HS-5 (cell line): ENCODE measurements around the gene TRIM38.
"Not testable (repeated sequence)": the region's sequence is repeated elsewhere in the genome, so short reads cannot be mapped to it uniquely, and the experiment has no call there.

Experiments used
- DNase-seq: peaks from one replicate; pipeline ENCODE4 v3.0.0-alpha.2; 2012; ENCODE audit warnings: low read depth

The TRIM38 gene

DNA sequence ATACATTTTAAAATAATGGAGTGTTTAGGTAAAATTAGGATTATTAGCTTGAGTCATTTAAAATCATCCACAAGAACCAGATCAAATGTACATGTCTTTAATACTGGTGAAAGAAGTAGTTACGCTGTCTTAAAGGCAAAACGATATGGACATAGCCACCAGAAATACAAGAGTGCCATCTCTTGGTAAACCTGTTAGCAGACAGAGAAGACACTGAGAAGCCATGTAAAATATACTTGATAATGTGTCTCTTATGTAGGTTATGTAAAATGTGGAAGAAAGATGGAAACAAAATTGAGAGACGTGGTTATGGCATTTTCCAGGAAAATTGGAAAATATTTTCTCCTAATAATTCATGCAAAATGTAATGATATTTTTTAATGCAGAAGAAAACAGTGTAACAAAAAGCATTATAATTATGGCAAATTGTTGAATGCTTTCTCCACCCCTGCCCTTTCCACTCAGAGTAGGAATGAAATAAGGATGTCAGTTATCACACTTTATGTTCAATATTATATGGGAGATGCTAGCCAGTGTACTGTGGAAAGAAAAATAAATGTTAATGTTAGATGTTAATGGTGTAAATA lies 19.9 kb upstream of the TRIM38 start:
- no peak for DNase-seq

- no peak for DNase-seq
Observed at GRCh38 chr6:25943887-25944286, 18.7 kb upstream of the TRIM38 start.

GRCh38 chr6:25944688-25945574 lies 17.7 kb upstream of the TRIM38 start:
- DNase-seq: no peak

DNA sequence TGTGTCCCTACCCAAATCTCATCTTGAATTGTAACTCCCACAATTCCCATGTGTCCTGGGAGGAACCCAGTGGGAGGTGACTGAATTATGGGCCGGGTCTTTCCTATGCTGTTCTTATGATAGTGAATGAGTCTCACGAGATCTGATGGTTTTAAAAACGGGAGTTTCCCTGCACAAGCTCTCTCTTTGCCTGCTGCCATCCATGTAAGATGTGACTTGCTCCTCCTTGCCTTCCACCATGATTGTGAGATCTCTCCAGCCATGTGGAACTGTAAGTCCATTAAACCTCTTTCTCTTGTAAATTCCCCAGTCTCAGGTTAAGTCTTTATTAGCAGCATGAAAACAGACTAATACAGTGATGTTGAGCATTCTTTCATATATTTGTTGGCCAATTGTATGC lies 16.9 kb upstream of the TRIM38 start:
- not testable (repeated sequence) for DNase-seq

DNA sequence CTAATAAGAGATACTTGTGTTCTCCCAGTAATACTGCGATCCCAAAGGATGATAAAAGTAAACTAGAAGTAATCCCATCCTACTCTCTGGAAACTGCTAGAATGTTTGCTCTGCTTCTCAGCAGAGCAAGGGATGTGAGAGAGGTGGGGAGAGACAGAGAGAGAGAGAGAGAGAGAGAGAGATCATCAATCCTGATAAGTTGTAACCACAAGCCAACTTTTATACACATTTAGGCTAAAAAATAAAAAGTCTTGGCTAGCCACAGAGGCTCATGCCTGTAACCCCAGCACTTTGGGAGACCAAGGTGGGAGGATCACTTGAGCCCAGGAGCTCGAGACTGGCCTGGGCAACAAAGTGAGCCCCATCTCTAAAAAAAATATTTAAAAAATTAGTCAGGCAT lies 16.0 kb upstream of the TRIM38 start:
- DNase-seq: no peak

- not testable (repeated sequence) for DNase-seq
Observed at GRCh38 chr6:25947492-25947891, 15.1 kb upstream of the TRIM38 start.

DNA sequence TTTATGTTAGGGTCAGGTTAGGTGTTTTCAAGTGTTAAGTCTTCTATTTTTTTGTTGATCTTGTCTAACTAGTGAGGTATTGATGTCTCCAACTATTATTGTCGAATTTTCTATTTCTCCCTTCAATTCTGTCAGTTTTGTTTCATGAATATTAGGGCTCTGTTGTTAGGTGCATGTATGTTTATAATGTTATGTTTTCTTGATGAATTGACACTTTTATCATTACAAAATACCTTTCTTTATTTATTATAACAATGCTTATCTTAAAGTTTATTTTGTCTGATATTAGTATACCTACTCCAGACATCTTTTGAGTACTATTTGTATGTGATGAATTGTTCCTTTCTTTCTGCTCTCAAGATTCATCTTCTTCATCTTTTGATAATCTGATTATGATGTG lies 12.9 kb upstream of the TRIM38 start:
- no peak for DNase-seq

GRCh38 chr6:25950297-25950696 lies 12.3 kb upstream of the TRIM38 start:
- DNase-seq: no peak

- no peak for DNase-seq
Observed at GRCh38 chr6:25951296-25952032, 11.1 kb upstream of the TRIM38 start.

DNA sequence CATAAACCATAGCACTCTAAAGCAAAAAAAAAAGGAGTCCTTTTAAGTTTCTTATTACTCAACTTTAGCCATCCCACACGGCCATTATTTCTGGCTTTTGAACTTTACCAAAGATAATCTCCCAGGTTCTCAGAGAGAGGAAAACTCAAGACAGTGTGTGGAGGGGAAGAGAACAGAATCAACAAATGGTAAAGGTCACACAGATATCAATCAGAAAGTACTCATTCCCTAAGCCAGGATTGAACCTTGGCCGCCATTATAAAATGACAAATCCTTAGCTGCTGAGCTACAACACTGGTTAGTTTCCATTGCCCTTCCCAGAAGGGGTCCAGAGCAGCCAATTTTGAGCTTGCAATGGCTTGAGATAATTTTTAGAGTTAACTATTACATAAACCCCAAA lies 10.1 kb upstream of the TRIM38 start:
- no peak for DNase-seq

DNA sequence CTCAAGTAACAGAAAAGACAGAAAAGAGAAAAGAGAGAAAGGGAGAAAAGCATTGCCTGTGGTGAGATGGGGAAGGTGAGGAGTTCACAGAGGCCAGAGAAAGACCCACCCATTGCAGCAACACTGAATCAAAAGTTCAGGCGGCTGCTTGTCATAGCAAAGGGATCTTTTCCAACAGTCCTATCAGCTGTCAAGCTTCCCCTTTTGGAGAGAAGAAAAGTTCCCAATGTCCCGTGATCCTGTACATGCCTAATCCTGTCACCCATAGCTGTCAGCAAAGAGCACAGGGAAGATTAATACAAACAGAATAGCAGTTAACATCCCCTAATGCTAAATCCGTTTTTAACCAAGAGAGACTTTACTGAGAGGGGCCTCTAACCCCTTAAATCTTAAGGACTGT lies 8.9 kb upstream of the TRIM38 start:
- DNase-seq: no peak

DNA sequence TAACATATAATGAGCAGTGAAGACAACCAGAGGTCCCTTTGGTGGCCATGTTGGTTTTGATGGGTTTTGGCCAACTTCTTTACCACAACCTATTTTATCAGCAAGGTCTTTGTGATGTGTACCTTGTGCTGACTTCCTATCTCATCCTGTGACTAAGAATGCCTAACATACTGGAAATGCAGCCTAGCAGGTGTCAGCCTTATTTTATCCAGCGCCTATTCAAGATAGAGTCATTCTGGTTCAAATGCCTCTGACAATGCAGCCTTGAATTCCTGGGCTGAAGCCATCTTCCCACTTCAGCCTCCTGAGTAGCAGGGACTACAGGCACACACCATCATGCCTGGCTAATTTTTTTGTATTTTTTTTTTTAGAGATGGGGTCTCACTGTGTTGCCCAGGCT lies 7.8 kb upstream of the TRIM38 start:
- no peak for DNase-seq

- no peak for DNase-seq
Observed at GRCh38 chr6:25956226-25956625, 6.4 kb upstream of the TRIM38 start.

DNA sequence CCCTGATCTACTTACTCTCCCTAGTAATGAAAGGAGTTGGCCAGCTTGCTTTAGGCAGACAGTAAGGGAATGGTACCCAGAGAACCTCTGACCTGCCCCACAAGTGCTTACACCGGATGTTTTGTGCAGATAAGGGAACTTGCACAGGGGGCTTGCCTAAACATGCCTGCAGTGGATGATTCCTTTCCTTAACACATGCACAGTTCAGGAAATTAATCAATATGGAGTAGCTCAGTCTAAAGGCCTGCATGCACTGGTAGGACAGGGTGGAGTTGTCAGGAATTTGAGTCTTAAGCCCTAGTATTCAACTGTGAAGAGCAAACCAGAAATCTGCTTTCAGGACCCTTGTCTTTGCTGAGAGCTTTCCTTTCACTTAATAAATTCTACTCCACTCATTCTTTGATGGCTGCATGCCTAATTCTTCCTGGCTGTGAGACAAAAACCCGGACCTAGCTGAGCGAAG lies 3.9 kb upstream of the TRIM38 start:
- DNase-seq: no peak

GRCh38 chr6:25959890-25960536 lies 2.6 kb upstream of the TRIM38 start:
- no peak for DNase-seq

- DNase-seq: no peak
Observed at GRCh38 chr6:25960734-25961133, 1.9 kb upstream of the TRIM38 start.

DNA sequence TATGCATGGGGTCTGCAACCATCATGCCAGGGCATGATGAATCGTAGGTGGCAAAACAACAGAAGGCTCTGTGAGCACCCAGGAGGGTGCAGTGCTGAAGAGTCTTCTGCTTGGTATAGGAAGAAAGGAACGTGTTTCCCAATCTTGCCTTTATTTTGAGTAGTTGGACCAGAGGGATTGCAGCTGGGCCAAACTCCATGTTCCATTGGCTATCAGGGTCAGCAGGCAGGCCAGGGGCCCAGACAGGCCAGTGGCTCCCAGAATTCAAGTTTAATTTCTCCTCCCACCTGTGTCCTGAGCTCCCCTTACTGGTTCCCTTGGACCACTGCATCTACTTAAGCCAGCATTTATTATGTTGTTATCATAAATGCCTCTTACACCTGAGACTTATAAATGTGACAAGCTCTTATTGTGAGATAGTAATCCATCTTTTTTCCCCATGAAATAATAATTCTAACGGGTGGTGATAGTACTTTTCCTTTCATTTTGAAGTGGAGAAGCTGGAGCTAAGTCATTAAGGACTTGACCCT lies 918 bp upstream of the TRIM38 start:
- no peak for DNase-seq

GRCh38 chr6:25963426-25964123 lies 973 bp downstream of the TRIM38 start:
- DNase-seq: no peak

DNA sequence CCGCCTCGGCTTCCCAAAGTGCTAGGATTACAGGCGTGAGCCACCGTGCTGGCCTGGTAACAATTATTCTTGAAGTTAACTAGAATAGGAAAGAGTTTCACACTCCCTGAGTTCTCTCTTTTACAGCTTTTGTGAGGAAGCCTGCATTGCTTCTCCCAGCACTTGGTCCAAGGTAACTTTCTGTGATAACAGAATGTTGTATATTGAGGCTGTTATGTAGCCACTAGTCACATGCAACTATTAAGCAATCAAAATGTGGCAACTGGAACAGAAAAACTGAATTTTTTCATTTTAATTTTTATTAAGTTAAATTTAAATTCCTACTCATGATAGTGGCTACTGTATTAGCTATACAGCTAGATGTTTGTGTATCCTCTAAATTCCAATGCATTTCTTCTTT lies 2.5 kb downstream of the TRIM38 start:
- DNase-seq: no peak

DNA sequence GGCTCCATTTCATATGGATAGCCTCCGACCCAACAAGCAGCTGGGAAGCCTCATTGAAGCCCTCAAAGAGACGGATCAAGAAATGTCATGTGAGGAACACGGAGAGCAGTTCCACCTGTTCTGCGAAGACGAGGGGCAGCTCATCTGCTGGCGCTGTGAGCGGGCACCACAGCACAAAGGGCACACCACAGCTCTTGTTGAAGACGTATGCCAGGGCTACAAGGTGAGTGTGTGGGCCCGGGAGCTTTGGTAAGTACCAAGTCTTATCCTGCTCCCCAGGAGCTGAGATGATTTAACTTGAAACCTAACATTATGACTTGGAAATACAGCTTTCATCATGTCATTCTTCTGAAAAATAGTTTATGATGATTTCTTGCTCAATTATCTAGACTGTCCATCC lies 4.1 kb downstream of the TRIM38 start:
- no peak for DNase-seq

GRCh38 chr6:25968769-25969168 lies 6.2 kb downstream of the TRIM38 start:
- no peak for DNase-seq
